Measurements from ENCODE around the gene UBALD1.

Gene UBALD1

DNA sequence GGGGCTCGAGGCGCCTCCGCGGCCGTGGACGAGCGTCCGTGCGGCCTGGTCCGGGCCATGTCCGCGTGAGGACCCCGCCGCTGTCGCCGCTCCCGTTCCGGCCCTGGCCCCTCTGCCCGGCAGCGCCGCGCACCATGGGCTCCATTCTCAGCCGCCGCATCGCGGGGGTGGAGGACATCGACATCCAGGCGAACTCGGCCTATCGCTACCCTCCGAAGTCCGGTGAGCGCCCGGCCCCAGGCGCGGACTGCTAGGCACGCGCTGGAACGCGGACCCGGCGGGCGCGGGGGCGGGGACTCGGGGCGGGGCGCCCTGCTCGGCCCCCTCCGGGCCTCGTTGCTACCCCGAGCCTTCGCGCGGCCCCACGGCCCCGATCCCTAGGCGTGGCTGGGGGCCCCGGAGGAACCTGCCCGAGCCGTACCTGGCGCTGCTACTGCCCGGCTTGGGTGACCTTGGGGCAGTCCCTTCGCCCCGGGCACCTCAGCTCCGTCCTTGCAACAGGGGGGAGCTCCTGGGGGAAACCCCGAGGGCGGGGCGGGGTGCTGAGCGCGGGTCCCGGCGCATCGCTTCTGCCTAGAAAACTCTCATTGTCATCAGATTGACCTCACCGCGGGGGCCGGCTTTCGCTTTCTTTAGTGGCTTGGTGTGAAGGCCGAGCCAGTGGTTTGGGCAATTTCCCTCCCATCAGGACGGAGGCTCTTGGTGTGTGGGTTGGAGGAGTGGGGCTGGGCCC, 10.3 kb upstream of the UBALD1 start:
- peaks cover 2% of the 10 kb centered on the region; the same call in 1 of the 2 replicates for H3K36me3 ChIP-seq (ENCODE audit: control insufficient read depth, insufficient read depth, low read length)
- peak; percentile 90 for DNase-seq (ENCODE audit: extremely low read depth, insufficient read length)
- TF ChIP-seq, protein P1, sequence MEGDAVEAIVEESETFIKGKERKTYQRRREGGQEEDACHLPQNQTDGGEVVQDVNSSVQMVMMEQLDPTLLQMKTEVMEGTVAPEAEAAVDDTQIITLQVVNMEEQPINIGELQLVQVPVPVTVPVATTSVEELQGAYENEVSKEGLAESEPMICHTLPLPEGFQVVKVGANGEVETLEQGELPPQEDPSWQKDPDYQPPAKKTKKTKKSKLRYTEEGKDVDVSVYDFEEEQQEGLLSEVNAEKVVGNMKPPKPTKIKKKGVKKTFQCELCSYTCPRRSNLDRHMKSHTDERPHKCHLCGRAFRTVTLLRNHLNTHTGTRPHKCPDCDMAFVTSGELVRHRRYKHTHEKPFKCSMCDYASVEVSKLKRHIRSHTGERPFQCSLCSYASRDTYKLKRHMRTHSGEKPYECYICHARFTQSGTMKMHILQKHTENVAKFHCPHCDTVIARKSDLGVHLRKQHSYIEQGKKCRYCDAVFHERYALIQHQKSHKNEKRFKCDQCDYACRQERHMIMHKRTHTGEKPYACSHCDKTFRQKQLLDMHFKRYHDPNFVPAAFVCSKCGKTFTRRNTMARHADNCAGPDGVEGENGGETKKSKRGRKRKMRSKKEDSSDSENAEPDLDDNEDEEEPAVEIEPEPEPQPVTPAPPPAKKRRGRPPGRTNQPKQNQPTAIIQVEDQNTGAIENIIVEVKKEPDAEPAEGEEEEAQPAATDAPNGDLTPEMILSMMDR (IDR thresholded peaks at IDR 0.05; ENCODE audit: insufficient read depth, low read length, poor library complexity, severe bottlenecking): no peak
- H3K27me3 ChIP-seq (replicated peaks; ENCODE audit: control insufficient read depth, insufficient read depth, low read length): no peaks in the 10 kb centered on the region
- H3K4me3 ChIP-seq (replicated peaks; ENCODE audit: low read depth, low read length): peak overlapping the region; percentile 93

DNA sequence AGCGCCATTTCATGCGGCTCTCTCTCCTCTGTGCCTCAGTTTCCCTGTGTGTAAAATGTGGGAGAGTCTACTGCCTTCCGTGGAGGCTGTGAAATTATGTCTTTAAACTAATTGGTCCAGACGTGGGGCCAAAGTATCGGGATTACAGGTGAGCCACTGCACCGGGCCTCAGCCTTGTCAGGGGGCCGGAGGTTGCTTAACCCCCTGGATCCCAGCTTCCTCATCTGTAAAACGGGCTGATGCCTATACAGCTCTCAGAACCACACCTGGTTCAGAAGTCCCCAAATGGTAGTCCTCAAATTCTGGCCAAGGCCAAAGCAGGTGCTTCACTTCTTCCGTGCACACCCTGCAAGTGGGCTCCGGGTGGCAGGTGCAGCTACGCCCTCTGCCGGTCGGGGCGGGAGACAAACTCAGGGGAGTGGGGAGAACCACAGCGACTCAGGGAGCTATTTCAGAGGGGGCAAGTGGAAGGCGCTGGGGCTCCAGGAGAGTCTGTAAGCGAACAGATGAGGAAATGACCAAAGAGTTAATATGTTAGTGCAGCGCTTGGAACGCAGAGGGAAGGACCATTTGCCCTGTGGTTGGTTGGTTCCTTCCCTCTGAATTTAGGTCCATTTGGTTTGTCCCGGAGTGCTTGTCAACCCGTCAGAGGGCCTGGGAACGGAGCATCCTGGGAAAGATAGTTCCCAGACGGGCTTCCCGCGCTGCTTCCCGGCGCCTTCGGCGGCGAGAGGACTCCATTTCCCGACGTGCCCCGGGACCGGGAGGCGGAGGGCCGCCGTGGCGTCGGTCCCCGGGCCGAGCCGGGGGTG, 9.5 kb upstream of the UBALD1 start, which contains the start of gene MGRN1:
MGRN1 (plus strand) TSS at position 812 of the 812 bp plus-strand sequence. CDS start 135 bp downstream, outside the sequence.
- peaks cover 2% of the 10 kb centered on the region; the same call in 1 of the 2 replicates for H3K36me3 ChIP-seq (ENCODE audit: control insufficient read depth, insufficient read depth, low read length)
- no peaks in the 10 kb centered on the region for H3K27me3 ChIP-seq (replicated peaks; ENCODE audit: control insufficient read depth, insufficient read depth, low read length)
- H3K4me3 ChIP-seq (replicated peaks; ENCODE audit: low read depth, low read length): peak within 1 kb of the TSS; percentile 93
- TF ChIP-seq, protein P1 (IDR thresholded peaks at IDR 0.05; ENCODE audit: insufficient read depth, low read length, poor library complexity, severe bottlenecking): peak; percentile 99
- peak; percentile 97 for DNase-seq (ENCODE audit: extremely low read depth, insufficient read length)

DNA sequence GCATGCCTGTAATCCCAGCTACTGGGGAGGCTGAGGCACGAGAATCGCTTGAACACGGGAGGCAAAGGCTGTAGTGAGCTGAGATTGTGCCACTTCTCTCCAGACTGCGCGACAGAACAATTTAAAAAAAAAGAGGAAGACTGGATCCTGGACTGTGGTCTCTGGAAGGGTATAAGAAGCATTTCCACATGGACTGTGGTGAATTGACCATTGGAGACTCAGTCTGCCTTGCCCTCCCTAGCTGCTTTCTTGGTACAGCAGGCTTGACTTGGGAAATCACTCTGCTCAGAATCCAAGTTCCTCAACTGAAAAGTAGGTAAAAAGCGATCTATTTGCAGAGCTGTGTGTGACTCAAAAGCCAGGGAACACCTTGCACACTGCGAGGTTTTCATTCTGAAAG, 8.9 kb upstream of the UBALD1 start:
- H3K4me3 ChIP-seq (replicated peaks; ENCODE audit: low read depth, low read length): no peak overlapping the region
- H3K27me3 ChIP-seq (replicated peaks; ENCODE audit: control insufficient read depth, insufficient read depth, low read length): no peaks in the 10 kb centered on the region
- peaks cover 2% of the 10 kb centered on the region; the same call in 1 of the 2 replicates for H3K36me3 ChIP-seq (ENCODE audit: control insufficient read depth, insufficient read depth, low read length)
- TF ChIP-seq, protein P1 (IDR thresholded peaks at IDR 0.05; ENCODE audit: insufficient read depth, low read length, poor library complexity, severe bottlenecking): no peak
- no peak for DNase-seq (ENCODE audit: extremely low read depth, insufficient read length)

DNA sequence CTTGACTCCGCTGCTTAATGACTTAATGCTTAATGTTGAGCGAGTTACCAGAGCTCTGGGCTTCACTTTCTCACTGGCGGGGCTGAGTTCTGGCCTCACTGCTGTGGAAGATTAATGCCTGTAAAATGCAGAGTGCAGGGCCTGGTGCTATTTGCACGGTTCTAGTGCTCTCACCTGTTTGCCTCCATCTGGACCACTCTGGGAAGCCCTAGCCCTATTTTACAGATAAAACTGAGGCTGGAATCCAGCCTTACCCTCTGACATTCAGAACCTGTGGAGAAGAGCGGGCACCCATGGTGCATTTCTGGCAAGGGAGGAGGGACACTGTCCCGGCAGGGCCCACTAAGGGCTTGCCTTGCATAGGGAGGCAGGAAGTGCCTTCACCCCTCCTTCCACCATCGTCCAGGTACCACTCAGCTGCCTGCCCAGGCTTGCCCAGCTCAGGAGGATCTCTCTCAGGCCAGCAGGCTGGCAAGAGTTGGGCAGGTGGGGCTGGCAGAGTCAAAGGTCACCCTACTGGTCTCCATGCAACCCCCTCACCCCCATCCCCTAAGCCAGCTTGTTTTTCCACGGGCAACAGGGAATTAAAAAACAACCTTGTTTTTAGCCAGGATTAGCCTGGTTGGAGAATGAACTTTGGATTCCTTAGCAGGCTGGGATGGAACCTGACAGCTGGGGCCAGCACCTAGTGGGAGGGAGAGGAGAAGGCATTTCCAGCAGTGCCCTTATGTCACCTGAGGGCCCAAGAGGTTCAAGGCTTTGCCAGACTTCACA, 4.1 kb upstream of the UBALD1 start:
- no peaks in the 10 kb centered on the region for H3K27me3 ChIP-seq (replicated peaks; ENCODE audit: control insufficient read depth, insufficient read depth, low read length)
- DNase-seq (ENCODE audit: extremely low read depth, insufficient read length): no peak
- no peaks in the 10 kb centered on the region for H3K36me3 ChIP-seq (ENCODE audit: control insufficient read depth, insufficient read depth, low read length)
- TF ChIP-seq, protein P1 (IDR thresholded peaks at IDR 0.05; ENCODE audit: insufficient read depth, low read length, poor library complexity, severe bottlenecking): no peak
- H3K4me3 ChIP-seq (replicated peaks; ENCODE audit: low read depth, low read length): no peak overlapping the region

DNA sequence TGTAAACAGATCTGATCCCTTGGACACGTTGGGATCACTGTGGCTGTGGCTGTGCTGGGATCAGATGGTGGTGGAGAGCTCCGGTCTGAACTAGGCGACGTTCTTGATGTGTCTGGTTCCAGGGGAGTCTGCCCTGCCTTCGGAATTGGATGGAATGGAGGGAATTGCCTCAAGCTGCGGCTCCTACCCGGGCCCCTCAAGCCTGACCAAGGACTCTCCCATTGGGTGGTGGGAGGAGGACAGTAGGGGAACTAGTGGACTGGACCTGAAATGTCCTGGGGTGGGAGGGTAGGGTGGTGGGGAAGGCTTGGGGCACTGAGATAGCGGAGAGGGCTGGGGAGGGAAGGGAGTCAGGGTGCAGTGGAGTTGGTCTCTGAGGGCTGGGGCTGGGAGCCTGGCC, 3.2 kb upstream of the UBALD1 start:
- Histone ChIP-seq H3K36me3 (ENCODE audit: control insufficient read depth, insufficient read depth, low read length) (no peaks in the 10 kb centered on the region), H3K4me3 (replicated peaks; ENCODE audit: low read depth, low read length) (no peak overlapping the region), H3K27me3 (replicated peaks; ENCODE audit: control insufficient read depth, insufficient read depth, low read length) (no peaks in the 10 kb centered on the region)
- DNase-seq (ENCODE audit: extremely low read depth, insufficient read length): no peak
- TF ChIP-seq, protein P1 (IDR thresholded peaks at IDR 0.05; ENCODE audit: insufficient read depth, low read length, poor library complexity, severe bottlenecking): no peak

Data from GM06990 (cell line).